Right lobe of liver (tissue), 6 donors: Measurements from ENCODE around the gene GRIA1. TPM values are rescaled to one million over a fixed set of nuclear protein-coding genes. Genes with fewer than 3 reads are reported as not detected.

Experiments
- ATAC-seq, 4 donors: fragments of 200-7000 bp; cut with Tn5 transposase; one replicate each; pipeline ENCODE4 v1.9.1; 2020; ENCODE audit warnings: mild to moderate bottlenecking in 4 of 4, moderate library complexity in 4 of 4
- DNase-seq, 3 donors: peaks; one replicate each; pipeline ENCODE4 v3.0.0-alpha.2; 2020
- H3K27ac ChIP-seq, 3 donors: fragments of 200-600 bp; one replicate each; pipeline ENCODE4 v1.8.0; 2022
- H3K27me3 ChIP-seq, 2 donors: fragments of 200-600 bp; one replicate each; pipeline ENCODE4 v1.8.0; 2022
- H3K36me3 ChIP-seq, 4 donors: fragments of 200-600 bp; sonication (generic) in 1 of 4; one replicate each; pipeline versions ENCODE4 v1.5.1 to v1.8.0; 2017 to 2022; ENCODE audit warnings: control low read depth in 1 of 4
- H3K4me1 ChIP-seq, 4 donors: fragments of 200-600 bp; sonication (generic) in 1 of 4; one replicate each; pipeline versions ENCODE4 v1.5.1 to v1.8.0; 2017 to 2022; ENCODE audit warnings: control low read depth in 1 of 4
- H3K4me3 ChIP-seq, 3 donors: fragments of 200-600 bp; one replicate each; pipeline ENCODE4 v1.8.0; 2022
- H3K9me3 ChIP-seq, 4 donors: fragments of 200-600 bp; sonication (generic) in 1 of 4; one replicate each; pipeline versions ENCODE4 v1.5.1 to v1.8.0; 2017 to 2022; ENCODE audit warnings: control low read depth in 1 of 4
- CTCF ChIP-seq, 4 donors: fragments of 200-600 bp in 3 of 4; fragments of 450-650 bp in 1 of 4; IDR thresholded peaks; one replicate each; pipeline versions ENCODE4 v1.5.1 to v1.8.0; 2016 to 2022; ENCODE audit warnings: antibody characterized with exemption in 4 of 4, mild to moderate bottlenecking in 2 of 4
- POLR2A ChIP-seq: fragments of 450-650 bp; IDR thresholded peaks from one replicate; pipeline ENCODE4 v1.6.1; 2017; ENCODE audit warnings: antibody characterized with exemption, mild to moderate bottlenecking
- WGBS: methylation state at CpG from one replicate; pipeline ENCODE4 v1.1.6; 2018; ENCODE audit warnings: low coverage, low lambda C conversion rate; ENCODE audit not compliant: insufficient coverage; ENCODE audit errors: missing lambda C conversion rate; 5-methylcytosine and 5-hydroxymethylcytosine counted together
- intact Hi-C, 2 donors: fragments of 100-400 bp; cut with DNase I; formaldehyde crosslinking; loops; one replicate each; pipeline versions ENCODE4 v1.11.2 to v1.14.1; 2022
- total RNA-seq, 6 experiments: library from RNA; depleted of rRNA in 2 of 6; stranded (reverse); fragments of >200 nt in 2 of 6; fragmentation: NEBNext Ultra II Directional in 3 of 6; extraction: Animal tissue kit (Norgen Biotek cat#: 25700) in 3 of 6; gene quantifications; one replicate each; pipeline versions ENCODE4 v1.1.0 to v1.2.4, GENCODE V29; 2016 to 2023
- donor health status: DM: no; HTN: yes; CAD: no.
- donor health status: DM: no; HTN: no; CAD: no.
- donor health status: DM: no; HTN: no; CAD: no.
- donor health status: DM: no; HTN: yes; CAD: no.
- donor health status: DM: no; HTN: yes; CAD: no.

The GRIA1 gene
- total RNA-seq, 6 experiments from 2014 or later = not detected

GRCh38 chr5:153756540-153756939, 266.1 kb downstream of the GRIA1 start:
- no peaks in the 10 kb centered on the region for H3K9me3 ChIP-seq
- H3K4me3 ChIP-seq = no peak overlapping the region
- no peak for TF ChIP-seq POLR2A
- peak in 2 of 4 donors; percentile 5 to 11 for TF ChIP-seq CTCF (IDR thresholded peaks at IDR 0.05)
- intact Hi-C loops = no loop called here
- H3K27ac ChIP-seq = no peak overlapping the region
- WGBS = 83% methylated on average over 1 of the region's 2 CpGs
- no peaks in the 10 kb centered on the region for H3K27me3 ChIP-seq
- no peaks in the 10 kb centered on the region for H3K36me3 ChIP-seq
- H3K4me1 ChIP-seq = no peaks in the 10 kb centered on the region
- ATAC-seq (no peak), DNase-seq (no peak)

GRCh38 chr5:153765987-153766386, 275.5 kb downstream of the GRIA1 start:
- Histone ChIP-seq H3K4me1 (no peaks in the 10 kb centered on the region), H3K36me3 (no peaks in the 10 kb centered on the region), H3K4me3 (no peak overlapping the region), H3K9me3 (no peaks in the 10 kb centered on the region), H3K27ac (no peak overlapping the region), H3K27me3 (no peaks in the 10 kb centered on the region)
- intact Hi-C loops = no loop called here
- TF ChIP-seq POLR2A (no peak), CTCF (IDR thresholded peaks at IDR 0.05) (no peak)
- no CpG with 5 or more reads among the region's 1 CpG for WGBS
- ATAC-seq = no peak
- no peak for DNase-seq

- ATAC-seq = no peak
These were observed 277.0 kb downstream of the GRIA1 start for GRCh38 chr5:153767221-153768188.

GRCh38 chr5:153770066-153770465, 279.6 kb downstream of the GRIA1 start:
- TF ChIP-seq POLR2A = no peak
- no peak for TF ChIP-seq CTCF (IDR thresholded peaks at IDR 0.05)
- 81% methylated on average over 5 of the region's 5 CpGs for WGBS
- Histone ChIP-seq H3K4me3 (no peak overlapping the region), H3K4me1 (no peaks in the 10 kb centered on the region), H3K27ac (no peak overlapping the region), H3K36me3 (no peaks in the 10 kb centered on the region), H3K9me3 (no peaks in the 10 kb centered on the region), H3K27me3 (no peaks in the 10 kb centered on the region)
- ATAC-seq (no peak), DNase-seq (no peak)
- intact Hi-C loops = no loop called here

More at GRCh38 chr5:153767221-153768188, 277.0 kb downstream of the GRIA1 start:
- Histone ChIP-seq H3K27me3 (no peaks in the 10 kb centered on the region), H3K27ac (no peak overlapping the region), H3K4me3 (no peak overlapping the region), H3K36me3 (no peaks in the 10 kb centered on the region), H3K9me3 (no peaks in the 10 kb centered on the region), H3K4me1 (no peaks in the 10 kb centered on the region)
- 52% methylated on average over 4 of the region's 4 CpGs for WGBS
- TF ChIP-seq CTCF (IDR thresholded peaks at IDR 0.05) (no peak), POLR2A (no peak)
- intact Hi-C loops = no loop called here
- DNase-seq = no peak
